SIG-M5 (cell line): ENCODE measurements around the gene CDH23.

Experiments
- DNase-seq: peaks from one replicate; lab custom pipeline; 2025; lab: John Stamatoyannopoulos, UW

The CDH23 gene

GRCh38 chr10:71818674-71819260 is 422.0 kb downstream of the CDH23 start:
- DNase-seq, result no peak

- DNase-seq, result no peak
Measured at GRCh38 chr10:71819441-71819861, 422.7 kb downstream of the CDH23 start.

- no peak for DNase-seq
Measured at GRCh38 chr10:71819985-71820384, 423.3 kb downstream of the CDH23 start.

GRCh38 chr10:71820966-71821365 is 424.2 kb downstream of the CDH23 start:
- DNase-seq, result no peak

- no peak for DNase-seq
Measured at GRCh38 chr10:71821909-71822763, 425.4 kb downstream of the CDH23 start.

GRCh38 chr10:71823356-71823755 is 426.6 kb downstream of the CDH23 start:
- DNase-seq, result no peak

- no peak for DNase-seq
Measured at GRCh38 chr10:71824333-71824732, 427.6 kb downstream of the CDH23 start.

GRCh38 chr10:71825217-71825616 is 428.5 kb downstream of the CDH23 start:
- DNase-seq, result no peak

GRCh38 chr10:71827852-71828251 is 431.1 kb downstream of the CDH23 start:
- no peak for DNase-seq

GRCh38 chr10:71828702-71829101 is 432.0 kb downstream of the CDH23 start:
- DNase-seq, result no peak

GRCh38 chr10:71829171-71829570 is 432.5 kb downstream of the CDH23 start:
- DNase-seq, result peak; percentile 8

GRCh38 chr10:71829896-71830295 is 433.2 kb downstream of the CDH23 start:
- DNase-seq, result no peak

GRCh38 chr10:71830726-71831125 is 434.0 kb downstream of the CDH23 start:
- no peak for DNase-seq

GRCh38 chr10:71831646-71832552 is 435.2 kb downstream of the CDH23 start:
- no peak for DNase-seq

GRCh38 chr10:71832967-71833366 is 436.2 kb downstream of the CDH23 start:
- DNase-seq, result no peak

- DNase-seq, result no peak
Measured at GRCh38 chr10:71833451-71834342, 437.0 kb downstream of the CDH23 start.

GRCh38 chr10:71834343-71834674 is 437.6 kb downstream of the CDH23 start:
- DNase-seq, result no peak

- DNase-seq, result no peak
Measured at GRCh38 chr10:71835671-71836595, 439.2 kb downstream of the CDH23 start.

- no peak for DNase-seq
Measured at GRCh38 chr10:71836596-71836974, 439.9 kb downstream of the CDH23 start.

- DNase-seq, result no peak
Measured at GRCh38 chr10:71837098-71837827, 440.5 kb downstream of the CDH23 start.
